Choroid plexus epithelial cell (primary cell): ENCODE measurements around the gene MRPS34.

Experiments used
- DNase-seq: peaks from one replicate; pipeline ENCODE4 v3.0.0-alpha.2; 2010; ENCODE audit warnings: low read depth
- H3K4me3 ChIP-seq: 2 replicates; pipeline ENCODE4 v1.5.1; 2011; ENCODE audit warnings: low read depth, mild to moderate bottlenecking, control low read depth, low read length, moderate library complexity
- CTCF ChIP-seq: conservative IDR thresholded peaks from 2 replicates; pipeline ENCODE4 v1.5.1; 2011; ENCODE audit warnings: low read depth, mild to moderate bottlenecking, control low read depth, inconsistent platforms, low read length, moderate library complexity

The MRPS34 gene

DNA sequence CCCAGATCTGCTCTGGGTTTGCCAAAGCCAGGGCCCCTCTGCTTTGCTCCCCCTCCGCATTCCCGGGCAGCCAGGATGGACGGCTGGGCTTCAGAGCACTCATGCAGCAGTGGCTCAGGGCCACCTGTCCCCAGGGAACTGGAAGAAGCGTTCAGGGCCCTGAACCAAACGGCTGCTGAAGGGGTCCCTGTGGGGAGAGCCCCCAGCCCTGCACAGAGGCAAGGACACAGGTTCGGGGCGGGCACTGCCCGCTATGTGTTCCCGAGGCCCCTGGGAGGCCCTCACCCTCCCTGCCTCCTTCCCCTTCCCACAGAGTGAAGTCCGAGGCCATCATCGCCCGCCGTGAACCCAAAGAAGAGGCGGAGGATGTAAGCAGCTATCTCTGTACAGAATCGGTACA, 12.0 kb downstream of the MRPS34 start:
- no peak for TF ChIP-seq CTCF
- H3K4me3 ChIP-seq = no peak overlapping the region
- no peak for DNase-seq

GRCh38 chr16:1759511-1759910, 13.4 kb downstream of the MRPS34 start:
- DNase-seq = no peak
- no peak overlapping the region for H3K4me3 ChIP-seq
- TF ChIP-seq CTCF = no peak

DNA sequence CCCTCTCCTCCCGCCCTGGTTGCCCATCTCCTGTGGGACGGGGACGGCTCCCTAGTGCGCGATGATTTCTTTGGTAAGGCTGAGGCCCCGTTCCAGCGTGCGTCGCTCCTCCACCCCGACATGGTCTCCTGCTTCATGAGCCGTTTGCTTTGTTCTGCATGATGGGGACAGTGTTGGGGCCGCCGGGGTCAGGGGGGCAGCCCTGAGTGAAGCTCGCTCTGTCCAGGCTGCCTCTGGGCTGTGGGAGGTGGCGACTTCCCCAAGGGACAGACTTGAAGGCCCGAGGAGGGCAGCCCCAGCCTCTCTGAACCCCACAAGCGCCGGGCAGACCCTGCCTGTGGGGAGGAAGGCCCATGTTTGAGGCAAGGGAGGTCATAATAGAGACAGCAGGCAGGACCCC, 14.0 kb downstream of the MRPS34 start:
- no peak for DNase-seq
- H3K4me3 ChIP-seq = no peak overlapping the region
- TF ChIP-seq CTCF = no peak

GRCh38 chr16:1757714-1758461, 15.0 kb downstream of the MRPS34 start:
- no peak for TF ChIP-seq CTCF
- H3K4me3 ChIP-seq = no peak overlapping the region
- no peak for DNase-seq

DNA sequence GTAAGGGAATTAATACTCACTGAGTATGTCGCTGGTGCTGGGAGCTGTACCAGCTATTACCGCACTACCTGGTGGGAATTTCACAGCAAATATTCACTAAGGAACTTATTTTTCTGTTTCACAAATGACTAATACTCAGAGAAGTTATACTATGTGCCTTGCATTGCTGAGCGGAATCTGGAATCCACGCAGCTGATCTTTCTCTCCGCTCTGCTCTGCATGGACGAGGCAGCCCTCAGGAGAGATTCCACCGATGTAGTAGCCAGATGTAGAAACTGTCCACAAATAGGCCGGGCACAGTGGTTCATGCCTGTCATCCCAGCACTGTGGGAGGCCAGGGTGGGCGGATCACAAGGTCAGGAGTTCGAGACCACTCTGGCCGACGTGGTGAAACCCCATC, 18.7 kb downstream of the MRPS34 start:
- no peak for TF ChIP-seq CTCF
- DNase-seq = no peak

GRCh38 chr16:1752853-1753252, 20.1 kb downstream of the MRPS34 start:
- no peak for DNase-seq
- TF ChIP-seq CTCF = no peak
- no peak overlapping the region for H3K4me3 ChIP-seq

More for the DNA sequence above, 18.7 kb downstream of the MRPS34 start:
- no peak overlapping the region for H3K4me3 ChIP-seq

DNA sequence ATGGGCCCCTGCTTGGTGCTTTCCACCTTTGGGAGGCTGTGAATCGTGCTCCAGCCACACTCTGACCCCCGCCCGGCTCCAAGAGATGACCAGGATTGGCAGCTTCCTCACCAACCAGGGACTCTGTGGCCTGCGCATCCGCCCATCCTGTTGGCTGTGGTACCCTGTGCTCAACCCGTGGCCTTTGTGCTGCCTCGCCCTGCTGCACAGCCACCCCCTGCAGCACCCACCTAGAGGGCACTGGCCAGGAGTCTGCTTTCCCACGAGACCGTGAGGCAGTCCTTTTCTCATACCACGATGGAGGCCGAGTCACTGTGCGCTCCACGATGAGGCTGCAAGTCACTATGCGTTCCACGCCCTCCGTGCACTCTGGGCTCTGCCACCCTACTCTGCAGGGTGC, 21.0 kb downstream of the MRPS34 start:
- no peak for TF ChIP-seq CTCF
- no peak for DNase-seq
- no peak overlapping the region for H3K4me3 ChIP-seq
